ENCODE measurements around the gene ANKRD44.

- TF ChIP-seq EZH2 (IDR thresholded peaks at IDR 0.05; ENCODE audit: low read depth, low read length, severe bottlenecking) = no peak
- TF ChIP-seq TAF1 (IDR thresholded peaks at IDR 0.05; ENCODE audit: low read depth, low read length) = no peak
- TF ChIP-seq ATF3 (IDR thresholded peaks at IDR 0.05; ENCODE audit: insufficient read depth, low read depth, low read length) = no peak
- no peak for TF ChIP-seq POLR2A (IDR thresholded peaks at IDR 0.05; ENCODE audit: control extremely low read depth in 1 of 2, low read depth in 2 of 2, low read length in 2 of 2)
- no peak for TF ChIP-seq CTCF (IDR thresholded peaks at IDR 0.05; ENCODE audit: control extremely low read depth in 1 of 3, insufficient read depth in 1 of 3, low read depth in 1 of 3, low read length in 3 of 3)
- no peak for TF ChIP-seq SIN3A (conservative IDR thresholded peaks at IDR 0.05 in 1 of 2, IDR thresholded peaks at IDR 0.05 in 1 of 2; ENCODE audit: low read depth in 1 of 2, low read length in 2 of 2)
- no peak for TF ChIP-seq MAX (IDR thresholded peaks at IDR 0.05)
- TF ChIP-seq SP4 (IDR thresholded peaks at IDR 0.05; ENCODE audit: low read length) = no peak
- TF ChIP-seq CHD7 (IDR thresholded peaks at IDR 0.05; ENCODE audit: insufficient replicate concordance, low read length) = no peak
- TF ChIP-seq POLR2AphosphoS5 (IDR thresholded peaks at IDR 0.05; ENCODE audit: low read depth, low read length) = no peak
- no peak for TF ChIP-seq CTBP2 (IDR thresholded peaks at IDR 0.05; ENCODE audit: borderline replicate concordance, insufficient read depth, insufficient read length, low read length)
- TF ChIP-seq BRCA1 (IDR thresholded peaks at IDR 0.05; ENCODE audit: low read depth, low read length) = no peak
- no peak for TF ChIP-seq EGR1 (IDR thresholded peaks at IDR 0.05; ENCODE audit: borderline replicate concordance, low read depth, low read length)
- TF ChIP-seq NRF1 (IDR thresholded peaks at IDR 0.05; ENCODE audit: low read depth, low read length) = no peak
Measured at GRCh38 chr2:196974970-196975369, 335.6 kb downstream of the ANKRD44 start.

All from H1 (cell line).